Measurements from ENCODE around the gene TMUB1.

TMUB1 gene

DNA sequence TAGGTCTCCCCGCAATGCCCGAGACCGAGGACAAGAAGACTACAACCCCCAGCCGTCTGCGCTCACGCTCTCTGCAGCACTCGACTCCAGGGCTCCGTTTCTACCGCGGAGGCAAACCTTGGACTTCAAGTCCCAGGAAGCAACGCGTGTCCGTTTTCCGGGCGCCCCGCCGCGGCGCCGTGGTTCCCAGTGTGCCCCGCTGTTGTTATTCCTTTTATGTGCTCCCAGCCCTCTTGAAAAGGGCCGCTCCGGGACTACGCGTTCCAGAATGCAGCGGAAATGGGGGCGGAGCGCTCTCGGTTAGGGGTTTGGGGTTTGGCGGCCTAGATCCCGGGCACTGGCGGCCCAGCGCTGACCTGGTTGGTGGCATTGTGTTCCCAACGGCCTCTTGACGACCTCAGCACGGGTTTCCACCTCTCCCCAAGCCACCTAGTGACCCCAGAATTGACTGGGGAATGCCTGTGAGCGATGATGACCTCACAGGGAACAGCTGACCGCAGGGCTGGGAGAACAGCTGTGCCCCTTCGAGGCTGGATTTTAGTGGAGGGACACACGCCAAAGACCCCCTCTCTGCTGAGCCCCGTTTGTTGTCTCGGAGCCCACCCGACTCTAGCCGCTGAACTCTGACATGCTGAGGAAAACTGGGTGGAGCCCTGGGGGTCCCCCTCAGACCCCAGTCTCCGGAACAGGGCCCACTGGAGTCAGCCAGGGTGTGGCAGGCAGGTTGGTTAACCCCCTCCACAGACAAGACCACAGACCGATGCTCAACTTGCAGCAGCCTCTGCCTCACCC lies 25.1 kb downstream of the TMUB1 start:
- TF ChIP-seq, protein P1, sequence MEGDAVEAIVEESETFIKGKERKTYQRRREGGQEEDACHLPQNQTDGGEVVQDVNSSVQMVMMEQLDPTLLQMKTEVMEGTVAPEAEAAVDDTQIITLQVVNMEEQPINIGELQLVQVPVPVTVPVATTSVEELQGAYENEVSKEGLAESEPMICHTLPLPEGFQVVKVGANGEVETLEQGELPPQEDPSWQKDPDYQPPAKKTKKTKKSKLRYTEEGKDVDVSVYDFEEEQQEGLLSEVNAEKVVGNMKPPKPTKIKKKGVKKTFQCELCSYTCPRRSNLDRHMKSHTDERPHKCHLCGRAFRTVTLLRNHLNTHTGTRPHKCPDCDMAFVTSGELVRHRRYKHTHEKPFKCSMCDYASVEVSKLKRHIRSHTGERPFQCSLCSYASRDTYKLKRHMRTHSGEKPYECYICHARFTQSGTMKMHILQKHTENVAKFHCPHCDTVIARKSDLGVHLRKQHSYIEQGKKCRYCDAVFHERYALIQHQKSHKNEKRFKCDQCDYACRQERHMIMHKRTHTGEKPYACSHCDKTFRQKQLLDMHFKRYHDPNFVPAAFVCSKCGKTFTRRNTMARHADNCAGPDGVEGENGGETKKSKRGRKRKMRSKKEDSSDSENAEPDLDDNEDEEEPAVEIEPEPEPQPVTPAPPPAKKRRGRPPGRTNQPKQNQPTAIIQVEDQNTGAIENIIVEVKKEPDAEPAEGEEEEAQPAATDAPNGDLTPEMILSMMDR (IDR thresholded peaks at IDR 0.05; ENCODE audit: insufficient read depth, low read length, missing control alignments): no peak
- ChIA-PET POLR2A (interaction anchor here (1.1 to 1.7 kb wide), 2 partner anchors 23 to 30 kb away, joined by 6 to 9 read pairs; partner anchors contain the start of genes ABCB8 and FASTK), CTCF (interaction anchor here (0.9 to 2.4 kb wide), 6 partner anchors 19 to 55 kb away, joined by 3 to 11 read pairs (median 4); no protein-coding TSS in a partner anchor)
- peak overlapping the region; percentile 73 for H3K4me3 ChIP-seq (ENCODE audit: low read depth, low read length)
- DNase-seq (ENCODE audit: low read depth, low spot score): peak; percentile 98

DNA sequence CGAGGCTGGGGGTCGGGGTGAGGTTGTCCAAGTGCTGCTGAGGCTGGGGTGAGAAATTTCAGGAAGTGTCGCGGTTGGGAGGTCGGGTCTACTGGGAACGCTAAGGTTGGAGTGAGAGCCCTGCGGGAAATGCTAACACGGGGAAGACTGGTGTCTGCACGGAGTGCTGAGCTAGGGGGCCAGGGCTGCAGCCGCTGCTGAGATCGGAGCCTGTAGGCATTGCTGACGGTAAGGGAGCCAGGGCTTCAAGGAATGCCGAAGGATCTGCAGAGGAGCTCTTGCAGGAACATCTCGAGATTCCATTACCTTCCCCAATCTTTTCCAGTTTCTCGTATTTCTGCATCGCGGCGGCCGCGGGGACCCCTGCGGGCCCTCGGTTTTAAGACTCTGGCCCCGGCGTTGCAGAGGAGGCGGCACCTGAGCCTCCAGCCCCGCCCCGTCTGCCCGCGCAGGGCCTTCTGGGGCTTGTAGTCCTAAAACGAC lies 25.7 kb downstream of the TMUB1 start, which contains the start of gene CDK5:
TSS of gene CDK5 (minus strand) at position 392 of the 483 bp plus-strand sequence. CDS start at position 343, 49 bp downstream.
- POLR2A ChIA-PET: interaction anchor here (1.7 kb wide), 1 partner anchor 29 kb away, joined by 9 read pairs; the partner anchor contains the start of gene ABCB8
- H3K4me3 ChIP-seq (ENCODE audit: low read depth, low read length): peak within 1 kb of the TSS; percentile 73
- DNase-seq (ENCODE audit: low read depth, low spot score): no peak
- CTCF ChIA-PET: interaction anchor here (0.9 to 1.7 kb wide), 4 partner anchors 26 to 56 kb away, joined by 3 to 5 read pairs (median 4); no protein-coding TSS in a partner anchor
- TF ChIP-seq, protein P1 (IDR thresholded peaks at IDR 0.05; ENCODE audit: insufficient read depth, low read length, missing control alignments): no peak

DNA sequence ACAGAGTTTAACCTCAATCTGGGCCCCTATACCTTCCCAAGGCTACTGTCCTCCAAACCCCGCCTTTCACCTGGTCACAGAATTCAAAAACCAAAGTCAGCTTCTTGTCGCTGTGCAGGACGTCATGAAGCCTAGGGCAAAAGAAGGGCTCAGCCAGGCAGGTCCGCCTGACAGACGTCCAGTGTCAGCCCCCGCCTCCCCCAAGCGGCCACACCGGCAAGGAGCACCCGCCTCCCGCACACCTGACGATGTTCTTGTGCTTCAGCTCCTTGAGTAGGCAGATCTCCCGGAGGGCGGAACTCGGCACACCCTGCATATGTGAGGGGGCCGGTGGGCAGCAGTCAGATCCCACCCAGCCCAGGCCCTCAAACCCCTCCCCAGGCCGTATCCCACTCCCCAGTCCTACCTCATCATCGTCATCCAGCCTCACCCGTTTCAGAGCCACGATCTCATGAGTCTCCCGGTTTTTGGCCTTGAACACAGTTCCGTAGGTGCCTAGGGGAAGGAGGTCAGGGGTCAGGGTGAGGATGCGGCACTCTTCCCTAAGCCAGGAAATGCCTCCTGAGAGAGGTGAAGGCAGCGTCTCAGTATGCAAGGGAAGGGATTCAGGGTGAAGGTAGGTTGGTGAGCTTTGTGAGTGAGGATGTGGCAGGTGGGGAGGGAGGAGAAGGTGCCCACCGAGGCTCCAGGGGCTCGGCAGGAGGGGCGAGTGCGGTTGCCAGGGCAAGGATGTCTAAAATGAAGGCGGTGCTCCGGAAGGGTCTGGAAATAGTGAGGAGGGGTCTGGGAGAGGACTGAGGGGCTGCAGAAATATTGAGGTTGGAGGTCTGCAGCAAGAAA lies 26.4 kb downstream of the TMUB1 start:
- ChIA-PET POLR2A (no interaction called here), CTCF (interaction anchor here (0.9 to 1.2 kb wide), 3 partner anchors 25 to 55 kb away, joined by 3 to 5 read pairs (median 3); no protein-coding TSS in a partner anchor)
- TF ChIP-seq, protein P1 (IDR thresholded peaks at IDR 0.05; ENCODE audit: insufficient read depth, low read length, missing control alignments): no peak
- H3K4me3 ChIP-seq (ENCODE audit: low read depth, low read length): peak overlapping the region; percentile 73
- no peak for DNase-seq (ENCODE audit: low read depth, low spot score)

DNA sequence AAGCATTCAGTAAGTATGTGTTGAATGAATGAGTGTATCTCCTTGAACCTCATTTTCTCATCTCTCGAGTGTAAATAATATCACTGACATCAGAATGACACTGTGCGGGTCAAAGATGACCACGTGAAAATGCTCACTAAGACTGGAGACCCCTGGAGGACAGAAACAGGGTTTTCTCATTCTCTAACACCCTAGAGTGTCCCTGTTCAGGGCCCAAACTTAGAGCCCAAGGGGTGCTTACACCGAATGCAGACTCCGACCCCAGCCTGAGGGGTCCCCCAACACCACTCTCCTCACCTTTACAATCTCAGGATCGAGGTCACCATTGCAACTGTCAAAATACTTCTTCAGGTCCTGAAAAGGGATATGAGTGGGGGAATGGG lies 27.0 kb downstream of the TMUB1 start:
- TF ChIP-seq, protein P1 (IDR thresholded peaks at IDR 0.05; ENCODE audit: insufficient read depth, low read length, missing control alignments): no peak
- CTCF ChIA-PET: no interaction called here
- H3K4me3 ChIP-seq (ENCODE audit: low read depth, low read length): no peak overlapping the region
- no peak for DNase-seq (ENCODE audit: low read depth, low spot score)
- POLR2A ChIA-PET: no interaction called here

DNA sequence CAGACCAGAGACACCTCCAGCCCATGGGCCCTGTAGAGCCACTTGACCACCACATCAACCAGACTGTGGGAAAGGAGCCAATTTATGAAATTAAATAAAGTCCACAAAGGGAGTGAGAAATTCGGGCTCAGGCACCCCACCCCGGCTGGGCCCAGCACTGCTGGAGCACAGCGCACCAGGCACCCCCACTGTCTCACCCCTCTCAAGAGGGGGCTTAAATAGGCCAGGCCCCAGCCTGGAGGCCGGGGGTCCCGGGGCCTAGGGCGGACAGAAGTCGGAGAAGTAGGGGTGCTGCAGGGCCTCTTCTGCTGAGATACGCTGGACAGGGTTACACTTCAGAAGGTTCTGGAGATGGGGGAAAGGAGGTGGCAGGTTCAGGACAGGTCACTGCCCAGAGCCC lies 29.5 kb downstream of the TMUB1 start:
- ChIA-PET CTCF (no interaction called here), POLR2A (no interaction called here)
- TF ChIP-seq, protein P1 (IDR thresholded peaks at IDR 0.05; ENCODE audit: insufficient read depth, low read length, missing control alignments): no peak
- DNase-seq (ENCODE audit: low read depth, low spot score): no peak
- H3K4me3 ChIP-seq (ENCODE audit: low read depth, low read length): no peak overlapping the region

Measured in AG04449 (cell line).